ENCODE data around the gene KCNQ2. TPM values are rescaled to one million over a fixed set of nuclear protein-coding genes. Genes with fewer than 3 reads are reported as not detected.
"Not testable (repeated sequence)": the region's sequence is repeated elsewhere in the genome, so short reads cannot be mapped to it uniquely, and the experiment has no call there.

The KCNQ2 gene
- total RNA-seq, 1 donor from 2014 or later: not detected

DNA sequence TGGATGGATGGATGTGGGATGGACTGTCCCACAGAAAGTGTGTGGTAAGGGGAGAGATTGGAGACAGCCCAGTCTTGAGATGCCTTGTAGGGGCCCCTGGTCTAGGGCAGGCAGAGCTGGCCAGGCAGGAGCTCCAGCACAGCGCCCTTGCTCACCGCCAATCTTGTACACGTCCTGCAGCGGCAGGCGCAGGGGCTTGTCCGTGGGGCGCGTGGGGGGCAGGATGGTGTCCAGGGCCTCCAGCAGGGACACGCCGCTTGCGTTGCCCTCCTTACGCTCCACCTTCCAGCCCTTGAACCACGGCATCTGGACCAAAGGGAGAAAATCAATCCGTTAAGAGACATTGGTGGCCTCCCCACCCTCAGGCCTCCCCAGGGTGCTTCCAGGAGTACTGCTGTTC is 20.5 kb upstream of the KCNQ2 start:
- intact Hi-C loops (cut with DNase I): no loop called here
- ATAC-seq (no peak), DNase-seq (ENCODE audit: low spot score) (no peak)

- intact Hi-C loops (cut with DNase I): no loop called here
- no peak for DNase-seq (ENCODE audit: low spot score)
Measured at GRCh38 chr20:63492518-63492917, 20.1 kb upstream of the KCNQ2 start.

GRCh38 chr20:63491635-63492230 is 19.3 kb upstream of the KCNQ2 start:
- ATAC-seq (no peak), DNase-seq (ENCODE audit: low spot score) (no peak)
- intact Hi-C loops (cut with DNase I): no loop called here

More at GRCh38 chr20:63492518-63492917, 20.1 kb upstream of the KCNQ2 start:
- no peak for ATAC-seq

DNA sequence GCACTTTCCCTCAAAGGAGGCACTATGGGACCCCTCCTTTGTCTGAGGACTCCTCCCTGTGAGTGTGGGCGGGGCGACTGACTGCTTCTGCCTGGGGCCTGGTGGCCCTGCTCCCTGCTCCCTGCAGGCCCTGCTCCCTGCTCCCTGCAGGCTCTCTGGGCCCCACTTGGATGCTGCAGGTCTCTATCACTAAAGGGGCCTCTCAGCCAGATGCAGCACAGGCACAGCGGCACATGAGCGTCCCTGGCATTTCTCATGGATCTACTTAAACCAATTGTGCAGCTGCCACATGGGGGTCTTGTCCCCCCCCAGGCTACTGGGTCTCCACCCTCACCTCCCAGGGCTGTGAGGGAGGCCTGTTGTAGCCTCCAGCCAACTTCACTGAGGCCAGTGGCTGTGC is 18.6 kb upstream of the KCNQ2 start:
- no peak for DNase-seq (ENCODE audit: low spot score)
- intact Hi-C loops (cut with DNase I): no loop called here
- no peak for ATAC-seq

GRCh38 chr20:63490416-63490815 is 18.0 kb upstream of the KCNQ2 start:
- ATAC-seq (no peak), DNase-seq (ENCODE audit: low spot score) (no peak)
- intact Hi-C loops (cut with DNase I): no loop called here

DNA sequence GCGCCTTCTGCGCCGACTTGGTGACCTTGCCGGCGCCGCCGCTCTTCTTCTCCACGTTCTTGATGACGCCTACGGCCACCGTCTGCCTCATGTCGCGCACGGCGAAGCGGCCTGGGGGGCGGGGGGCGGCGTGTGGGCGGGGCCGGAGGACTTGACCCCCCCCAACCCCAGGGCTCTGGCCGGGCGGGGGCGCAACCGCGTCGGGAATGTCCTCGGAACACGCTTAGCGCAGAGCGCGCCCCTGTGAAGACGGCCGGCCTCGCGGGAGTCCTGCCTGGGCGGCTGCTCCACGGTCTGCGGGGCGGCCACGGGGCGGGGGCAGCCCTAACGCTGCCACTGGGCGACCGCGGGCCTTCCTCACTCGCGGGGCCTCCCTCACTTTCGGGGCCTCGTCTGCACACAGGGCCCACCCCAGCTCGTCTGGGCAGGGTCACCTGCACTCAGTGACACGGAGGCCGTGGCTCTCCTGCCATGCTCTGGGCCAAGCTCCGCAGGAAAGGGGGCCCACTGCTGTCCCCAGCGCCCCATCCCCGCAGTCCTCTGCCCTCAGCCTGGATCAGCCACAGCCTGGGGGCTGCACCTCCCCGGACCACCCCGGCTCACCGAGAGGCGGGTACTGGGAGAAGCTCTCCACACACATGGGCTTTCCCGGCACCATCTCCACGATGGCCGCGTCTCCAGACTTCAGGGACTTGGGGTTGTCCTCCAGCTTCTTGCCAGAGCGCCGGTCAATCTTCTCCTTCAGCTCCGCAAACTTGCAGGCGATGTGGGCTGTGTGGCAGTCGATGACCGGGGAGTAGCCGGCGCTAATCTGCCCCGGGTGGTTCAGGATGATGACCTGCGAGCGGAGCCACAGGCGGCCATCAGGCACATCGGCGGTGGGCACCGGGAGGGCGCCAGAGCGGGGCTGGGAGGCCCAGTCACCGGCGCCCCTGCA is 16.1 kb upstream of the KCNQ2 start:
- ATAC-seq (no peak), DNase-seq (ENCODE audit: low spot score) (no peak)
- intact Hi-C loops (cut with DNase I): no loop called here

GRCh38 chr20:63487781-63488241 is 15.4 kb upstream of the KCNQ2 start:
- DNase-seq (ENCODE audit: low spot score) (no peak), ATAC-seq (no peak)
- intact Hi-C loops (cut with DNase I): no loop called here

DNA sequence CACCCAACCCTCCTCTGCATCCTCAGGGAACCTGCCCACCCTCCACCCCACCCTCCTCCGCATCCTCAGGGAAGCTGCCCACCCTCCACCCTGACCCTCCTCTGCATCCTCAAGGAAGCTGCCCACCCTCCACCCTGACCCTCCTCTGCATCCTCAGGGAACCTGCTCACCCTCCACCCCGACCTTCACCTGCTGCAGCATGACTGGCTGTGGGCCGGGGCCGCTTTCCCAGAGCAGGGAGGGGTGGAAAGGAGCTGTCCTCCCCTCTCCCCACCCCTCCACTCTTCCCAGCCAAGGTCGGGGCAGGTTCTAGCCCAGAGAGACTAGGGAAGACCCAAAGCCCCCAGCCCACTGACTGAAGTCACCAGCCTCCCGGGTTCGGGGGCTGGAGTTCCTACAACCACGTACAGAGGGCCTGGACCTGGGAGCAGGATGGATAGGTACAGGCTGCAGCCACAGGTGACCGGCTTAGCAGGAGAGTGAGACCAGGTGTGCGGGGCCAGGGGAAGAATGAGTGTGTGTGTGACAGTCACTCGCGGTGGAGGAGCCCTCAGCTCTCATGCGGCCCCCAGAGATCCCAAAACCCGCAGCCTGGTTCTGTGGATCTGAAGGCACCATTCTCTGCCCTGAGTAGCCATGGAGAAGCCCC is 14.8 kb upstream of the KCNQ2 start:
- intact Hi-C loops (cut with DNase I): no loop called here
- DNase-seq (ENCODE audit: low spot score): no peak
- ATAC-seq: no peak

- ATAC-seq (no peak), DNase-seq (ENCODE audit: low spot score) (no peak)
- intact Hi-C loops (cut with DNase I): no loop called here
Measured at GRCh38 chr20:63486300-63486855, 13.9 kb upstream of the KCNQ2 start.

DNA sequence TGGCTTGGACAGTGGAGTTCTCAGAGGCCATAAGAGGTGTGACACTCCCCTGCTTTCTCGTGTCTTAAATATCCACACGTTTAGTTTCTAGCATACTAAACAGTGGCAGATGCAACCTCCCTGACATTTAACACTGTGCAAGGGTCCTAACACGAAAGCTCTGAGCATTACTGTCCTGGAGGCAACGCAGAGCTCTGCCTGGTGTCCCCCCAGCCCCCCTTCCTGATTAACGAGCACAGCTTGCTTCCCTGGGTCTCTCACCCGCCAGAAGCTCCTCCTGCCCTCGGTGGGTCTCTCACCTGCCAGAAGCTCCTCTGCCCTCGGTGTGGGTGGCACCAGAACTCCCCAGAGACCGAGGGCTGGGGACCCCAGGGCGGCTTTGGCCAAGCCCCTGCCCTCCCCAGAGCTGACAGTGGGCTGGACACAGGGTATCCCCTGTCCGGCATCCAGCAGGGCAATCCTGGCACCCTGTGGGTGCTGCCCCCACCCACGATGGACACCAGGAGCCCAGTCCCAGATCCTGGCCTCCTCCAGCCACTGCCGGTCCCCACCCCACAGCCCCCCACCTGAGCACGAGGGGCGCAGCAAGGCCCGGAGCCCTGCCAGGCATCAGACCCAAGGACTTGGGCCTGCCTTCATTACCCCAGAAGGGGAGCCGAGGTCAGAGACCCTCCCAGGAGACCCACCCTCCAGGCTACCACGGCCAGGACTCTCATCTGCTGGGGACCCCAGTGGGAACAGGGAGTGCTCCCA is 12.4 kb upstream of the KCNQ2 start:
- ATAC-seq: no peak
- intact Hi-C loops (cut with DNase I): no loop called here
- no peak for DNase-seq (ENCODE audit: low spot score)

DNA sequence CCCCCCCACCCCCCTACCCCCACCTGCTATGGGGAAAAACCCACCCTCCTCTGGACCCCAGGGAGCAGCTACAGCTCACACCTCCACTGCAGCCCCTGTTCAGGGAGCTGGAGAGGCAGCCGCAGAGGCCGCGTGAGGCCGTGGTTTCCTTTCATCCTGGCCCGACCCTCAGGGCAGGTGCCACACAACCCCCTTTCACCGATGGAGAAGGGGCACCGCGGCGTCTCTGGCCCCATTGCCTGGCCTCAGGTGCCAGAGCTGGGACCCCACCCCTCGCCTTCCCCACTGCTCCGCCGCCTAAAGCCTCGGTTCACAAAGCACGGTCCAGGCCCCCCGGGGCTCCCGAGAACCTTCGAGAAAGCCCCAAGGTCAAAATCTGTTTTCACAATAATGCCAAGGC is 11.8 kb upstream of the KCNQ2 start:
- intact Hi-C loops (cut with DNase I): no loop called here
- DNase-seq (ENCODE audit: low spot score) (no peak), ATAC-seq (no peak)

DNA sequence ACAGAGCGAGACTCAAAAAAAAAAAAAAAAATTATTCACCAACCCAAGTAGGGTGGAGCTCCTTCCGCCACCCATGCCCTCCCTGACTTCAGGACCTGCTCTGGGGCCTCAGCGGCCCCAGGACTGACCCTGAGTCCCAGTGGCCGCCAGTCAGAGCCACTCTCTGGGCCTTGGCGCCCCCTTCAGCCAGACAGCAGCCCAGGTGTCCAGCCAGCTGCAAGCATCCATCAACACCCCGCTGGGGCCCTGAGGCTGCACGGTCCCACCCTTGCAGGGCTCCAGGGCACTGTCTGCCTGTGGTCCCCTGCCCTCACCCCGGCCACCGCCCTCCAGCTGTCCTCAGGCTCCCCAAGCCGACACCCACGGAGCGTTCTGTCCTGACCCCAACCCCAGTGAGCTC is 11.4 kb upstream of the KCNQ2 start:
- no peak for DNase-seq (ENCODE audit: low spot score)
- intact Hi-C loops (cut with DNase I): no loop called here
- ATAC-seq: no peak

DNA sequence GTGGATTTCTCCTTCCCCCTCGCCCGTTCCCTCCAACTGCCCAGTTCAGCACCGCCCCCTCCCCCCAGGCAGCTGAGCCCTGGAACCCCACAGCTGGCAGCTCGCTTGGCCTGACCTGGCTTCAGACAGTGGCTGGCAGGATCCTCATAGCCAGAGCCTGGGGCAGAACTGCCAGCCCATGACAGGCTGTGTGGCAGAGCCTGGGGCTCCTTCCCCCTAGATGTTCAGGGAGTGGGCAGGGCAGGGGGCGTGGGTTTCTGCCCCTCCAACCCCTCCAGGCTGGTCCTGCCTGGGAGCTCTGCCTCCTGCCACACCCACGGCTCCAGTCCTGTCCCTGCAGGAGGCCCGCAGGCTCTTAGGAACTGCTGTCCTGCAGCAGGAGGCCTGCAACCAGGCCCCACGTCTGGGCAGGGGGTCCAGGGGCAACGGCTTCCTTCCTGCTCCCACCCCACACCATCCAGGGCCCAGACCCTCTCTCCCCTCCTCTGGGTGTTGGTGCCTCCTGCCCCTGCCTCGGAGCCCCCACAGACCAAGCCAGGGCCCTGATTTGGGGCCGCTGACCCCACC is 9.6 kb upstream of the KCNQ2 start:
- intact Hi-C loops (cut with DNase I): no loop called here
- no peak for DNase-seq (ENCODE audit: low spot score)

GRCh38 chr20:63481503-63481902 is 9.0 kb upstream of the KCNQ2 start:
- no peak for ATAC-seq
- intact Hi-C loops (cut with DNase I): no loop called here
- no peak for DNase-seq (ENCODE audit: low spot score)

More for the DNA sequence above, 9.6 kb upstream of the KCNQ2 start:
- no peak for ATAC-seq

- not testable (repeated sequence) for ATAC-seq; DNase-seq (ENCODE audit: low spot score)
- intact Hi-C loops (cut with DNase I): loop anchor here (2.0 kb wide), 1 partner anchor 51 kb away; no protein-coding TSS in a partner anchor
Measured at GRCh38 chr20:63479695-63480419, 7.4 kb upstream of the KCNQ2 start.

- ATAC-seq (no peak), DNase-seq (ENCODE audit: low spot score) (no peak)
- intact Hi-C loops (cut with DNase I): loop anchor here (2.0 kb wide), 1 partner anchor 50 kb away; no protein-coding TSS in a partner anchor
Measured at GRCh38 chr20:63478346-63479302, 6.2 kb upstream of the KCNQ2 start.

GRCh38 chr20:63477944-63478343 is 5.5 kb upstream of the KCNQ2 start:
- no peak for ATAC-seq
- DNase-seq (ENCODE audit: low spot score): no peak
- intact Hi-C loops (cut with DNase I): loop anchor here (2.0 kb wide), 1 partner anchor 49 kb away; no protein-coding TSS in a partner anchor

Data from sciatic nerve (tissue), 2 donors.